ENCODE data around the gene GGA1. TPM values are rescaled to one million over a fixed set of nuclear protein-coding genes. Genes with fewer than 3 reads are reported as not detected.
"Not testable (repeated sequence)": the region's sequence is repeated elsewhere in the genome, so short reads cannot be mapped to it uniquely, and the experiment has no call there.

The GGA1 gene
- total RNA-seq, 2 donors from 2014 or later: 69.3 to 79.8 TPM

DNA sequence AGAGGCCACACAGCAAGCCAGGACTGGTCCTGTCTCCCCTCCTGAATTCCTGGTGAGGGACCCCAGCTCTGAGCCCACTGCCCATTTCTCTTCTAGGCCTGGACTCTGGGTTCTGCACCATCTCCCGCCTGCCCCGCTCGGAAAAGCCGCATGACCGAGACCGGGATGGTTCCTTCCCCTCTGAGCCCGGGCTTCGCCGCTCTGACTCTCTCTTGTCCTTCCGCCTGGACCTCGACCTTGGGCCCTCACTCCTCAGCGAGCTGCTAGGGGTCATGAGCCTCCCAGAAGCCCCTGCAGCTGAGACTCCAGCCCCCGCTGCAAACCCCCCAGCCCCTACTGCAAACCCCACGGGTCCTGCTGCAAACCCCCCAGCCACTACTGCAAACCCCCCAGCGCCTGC lies 40.6 kb upstream of the GGA1 start:
- no peak overlapping the region for H3K4me3 Mint-ChIP-seq
- H3K4me1 Mint-ChIP-seq: no peaks in the 10 kb centered on the region
- ATAC-seq (replicated peaks): no peak

DNA sequence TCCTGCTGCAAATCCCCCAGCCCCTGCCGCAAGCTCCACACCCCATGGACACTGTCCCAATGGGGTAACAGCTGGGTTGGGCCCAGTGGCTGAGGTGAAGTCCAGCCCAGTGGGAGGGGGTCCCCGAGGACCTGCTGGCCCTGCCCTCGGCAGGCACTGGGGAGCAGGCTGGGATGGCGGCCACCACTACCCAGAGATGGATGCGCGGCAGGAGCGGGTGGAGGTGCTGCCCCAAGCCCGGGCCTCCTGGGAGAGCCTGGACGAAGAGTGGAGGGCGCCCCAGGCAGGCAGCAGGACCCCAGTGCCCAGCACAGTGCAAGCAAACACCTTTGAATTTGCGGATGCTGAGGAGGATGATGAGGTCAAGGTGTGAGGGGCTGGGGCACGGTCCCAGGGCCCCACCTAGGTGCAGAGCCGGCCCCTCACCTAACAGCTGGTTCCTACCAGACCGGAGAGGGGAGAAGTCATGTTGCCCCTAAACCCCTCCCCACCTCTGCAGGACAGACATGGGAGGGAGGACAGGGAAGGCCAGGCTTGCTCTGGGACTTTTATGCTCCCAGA lies 40.1 kb upstream of the GGA1 start:
- no peak for ATAC-seq (replicated peaks)
- Mint-ChIP-seq H3K4me1 (no peaks in the 10 kb centered on the region), H3K4me3 (no peak overlapping the region), H3K27ac (no peak overlapping the region), H3K27me3 (peaks cover 8% of the 10 kb centered on the region), H3K36me3 (ENCODE audit: low read depth) (no peaks in the 10 kb centered on the region), H3K9me3 (no peaks in the 10 kb centered on the region)

More for the DNA sequence above, 40.6 kb upstream of the GGA1 start:
- Mint-ChIP-seq H3K27ac (no peak overlapping the region), H3K9me3 (no peaks in the 10 kb centered on the region), H3K36me3 (ENCODE audit: low read depth) (no peaks in the 10 kb centered on the region), H3K27me3 (peaks cover 13% of the 10 kb centered on the region)

DNA sequence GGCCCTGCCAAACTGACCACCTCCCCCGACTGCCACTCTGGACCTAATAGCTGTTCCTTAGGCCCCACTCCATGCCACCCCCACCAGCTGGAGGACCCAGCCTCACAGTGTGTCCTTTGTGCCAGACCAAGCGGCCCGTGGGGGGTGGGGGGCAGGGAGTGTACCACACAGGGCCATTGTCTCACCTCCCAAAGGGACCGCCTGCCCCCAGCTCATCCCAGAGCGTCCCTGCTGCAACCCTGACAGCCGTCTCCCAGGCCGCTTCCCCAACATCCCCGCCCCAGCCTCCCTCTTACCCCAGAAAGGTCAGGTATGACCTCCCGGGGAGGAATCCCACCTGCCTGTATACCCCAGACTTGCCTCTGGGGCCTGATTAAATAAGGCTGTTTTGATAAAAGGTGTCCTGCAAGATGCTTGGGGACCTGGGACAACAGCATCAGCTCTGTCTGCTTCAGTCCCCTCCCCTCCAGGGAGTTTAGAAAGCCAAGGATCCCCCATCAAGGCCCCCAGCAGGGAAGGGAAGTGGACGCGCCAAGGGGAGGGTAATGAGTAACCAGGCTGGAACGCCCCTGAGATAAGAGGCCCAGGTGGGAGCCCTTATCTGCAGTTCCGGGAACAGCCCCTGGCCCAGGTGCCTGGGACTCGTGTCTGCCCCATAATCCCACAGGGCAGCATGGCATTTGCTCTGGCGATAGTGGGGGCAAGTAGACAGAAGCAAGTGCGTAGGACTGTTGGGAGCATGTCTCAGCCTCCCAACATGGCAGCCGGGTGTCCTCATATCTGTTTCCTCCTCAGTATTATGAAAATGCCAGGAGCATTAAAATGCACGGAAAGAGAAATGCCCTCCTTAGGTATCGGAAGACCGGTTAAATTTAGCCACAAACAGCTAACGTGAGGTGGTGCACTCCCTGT lies 39.4 kb upstream of the GGA1 start:
- Mint-ChIP-seq H3K27ac (no peak overlapping the region), H3K36me3 (ENCODE audit: low read depth) (no peaks in the 10 kb centered on the region)

DNA sequence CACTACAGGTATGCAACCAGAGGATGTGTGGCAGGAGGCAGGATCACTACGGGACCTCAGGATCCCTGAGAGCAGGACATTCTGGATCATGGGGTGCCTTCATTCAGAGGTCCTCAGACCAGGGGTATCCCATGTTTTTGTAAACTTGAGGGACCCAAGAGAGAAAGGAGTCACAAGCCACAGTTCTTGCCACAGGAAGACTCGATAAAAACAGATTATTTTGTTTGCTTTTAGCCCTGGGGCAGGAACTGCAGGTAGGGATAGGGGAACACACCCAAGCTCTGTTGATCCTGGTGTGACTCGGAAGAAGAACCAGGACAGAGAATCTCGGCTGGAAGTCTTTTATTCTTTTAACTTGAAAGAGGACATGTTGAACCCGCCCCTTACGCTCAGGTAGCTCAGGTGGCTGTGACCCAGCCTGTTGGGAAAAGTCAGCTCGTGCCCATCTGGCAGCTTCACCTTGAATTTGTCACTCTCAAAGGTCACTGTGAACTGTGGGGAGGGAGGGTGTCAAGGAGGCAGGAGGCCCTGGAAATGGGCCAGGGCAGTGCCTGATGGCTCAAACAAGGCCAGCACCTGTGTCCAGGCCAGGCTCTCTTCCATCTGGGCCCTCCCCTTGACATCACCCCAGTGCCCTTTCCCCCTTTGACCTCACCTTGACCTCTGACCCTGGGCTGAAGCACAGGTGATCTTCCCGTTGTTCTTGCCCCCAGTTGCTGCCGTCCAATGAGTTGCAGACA lies 38.5 kb upstream of the GGA1 start:
- H3K9me3 Mint-ChIP-seq: no peaks in the 10 kb centered on the region
- peaks cover 3% of the 10 kb centered on the region for H3K27me3 Mint-ChIP-seq
- no peak overlapping the region for H3K4me3 Mint-ChIP-seq
- no peak for ATAC-seq (replicated peaks)
- no peaks in the 10 kb centered on the region for H3K4me1 Mint-ChIP-seq
- peak overlapping the region; percentile 50 for H3K27ac Mint-ChIP-seq
- H3K36me3 Mint-ChIP-seq (ENCODE audit: low read depth): no peaks in the 10 kb centered on the region

More for the DNA sequence above, 39.4 kb upstream of the GGA1 start:
- Mint-ChIP-seq H3K4me3 (no peak overlapping the region), H3K27me3 (peaks cover 3% of the 10 kb centered on the region), H3K4me1 (no peaks in the 10 kb centered on the region), H3K9me3 (no peaks in the 10 kb centered on the region)
- ATAC-seq (replicated peaks): no peak

DNA sequence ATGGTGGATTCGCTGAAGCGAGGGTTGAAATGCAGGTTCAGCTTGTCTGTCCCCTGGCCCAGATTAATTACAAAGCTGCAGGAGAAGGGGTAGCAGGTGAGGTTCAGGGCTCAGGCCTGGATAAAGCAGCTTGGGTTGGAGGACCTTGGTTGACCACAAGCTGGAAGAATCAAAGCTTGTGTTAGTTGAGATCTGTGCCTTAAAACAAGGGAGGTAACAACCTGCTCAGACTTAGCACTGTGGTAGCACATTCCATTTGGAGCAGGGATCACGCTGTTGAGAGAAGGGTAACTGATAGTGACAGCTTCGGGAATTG lies 38.0 kb upstream of the GGA1 start:
- H3K27ac Mint-ChIP-seq: peak overlapping the region; percentile 50
- no peaks in the 10 kb centered on the region for H3K9me3 Mint-ChIP-seq
- H3K36me3 Mint-ChIP-seq (ENCODE audit: low read depth): no peaks in the 10 kb centered on the region
- no peak overlapping the region for H3K4me3 Mint-ChIP-seq
- peaks cover 3% of the 10 kb centered on the region for H3K27me3 Mint-ChIP-seq
- no peaks in the 10 kb centered on the region for H3K4me1 Mint-ChIP-seq
- no peak for ATAC-seq (replicated peaks)

DNA sequence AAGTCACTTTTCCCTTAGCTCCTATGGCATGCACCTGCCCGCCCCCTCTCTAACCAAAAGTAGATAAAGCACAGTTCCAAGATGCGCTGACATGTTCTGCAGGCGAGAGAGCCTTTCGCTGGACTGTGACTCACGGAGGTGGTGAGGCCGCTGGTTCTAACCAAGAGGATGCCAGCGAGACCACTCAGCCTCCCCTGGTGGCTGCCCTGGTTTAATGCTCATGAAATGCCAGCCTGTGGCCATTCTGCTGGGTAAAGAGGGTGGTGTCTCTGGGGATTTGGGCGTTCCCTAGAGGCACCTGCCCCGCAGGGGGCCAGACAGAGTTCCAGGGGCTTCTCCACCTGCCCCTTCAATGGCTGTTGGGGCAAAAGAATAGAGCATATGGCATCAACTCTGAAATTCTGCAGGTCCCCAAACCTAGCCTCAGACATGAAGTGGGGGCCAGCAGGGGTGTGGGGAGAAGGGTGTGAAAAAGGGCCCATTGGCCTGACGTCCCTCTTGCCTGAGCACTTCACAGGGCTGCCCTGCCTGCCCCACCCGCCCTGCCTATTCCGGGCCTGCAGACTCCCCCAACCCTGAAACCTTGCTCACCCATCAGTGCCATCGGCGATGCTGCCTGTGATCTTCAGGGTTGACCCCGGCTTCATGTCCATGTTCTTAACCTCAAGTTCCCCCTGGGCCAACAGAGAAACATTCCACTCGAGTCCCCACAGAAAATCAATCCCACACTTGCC lies 37.2 kb upstream of the GGA1 start:
- no peak overlapping the region for H3K27ac Mint-ChIP-seq
- H3K9me3 Mint-ChIP-seq: no peaks in the 10 kb centered on the region
- no peaks in the 10 kb centered on the region for H3K36me3 Mint-ChIP-seq (ENCODE audit: low read depth)
- H3K4me1 Mint-ChIP-seq: no peaks in the 10 kb centered on the region
- no peak overlapping the region for H3K4me3 Mint-ChIP-seq
- no peak for ATAC-seq (replicated peaks)
- H3K27me3 Mint-ChIP-seq: no peaks in the 10 kb centered on the region

DNA sequence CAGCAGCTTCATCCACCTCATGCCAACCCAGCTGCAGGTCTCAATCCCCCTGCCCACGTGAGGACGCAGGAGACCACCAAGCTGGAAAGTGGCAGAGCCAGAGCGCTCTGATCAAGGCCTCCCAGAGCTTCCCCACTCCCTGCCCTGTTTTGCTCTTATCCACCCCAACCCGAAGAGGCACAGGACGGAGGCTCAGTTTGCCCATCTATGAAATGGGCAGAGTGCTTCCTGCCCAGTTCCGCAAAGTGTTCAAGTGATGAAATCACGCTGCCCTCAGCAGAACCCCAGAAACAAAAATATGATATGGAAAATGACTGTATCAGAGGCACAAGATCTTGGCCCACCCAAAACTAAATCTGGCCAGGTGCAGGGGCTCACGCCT lies 36.7 kb upstream of the GGA1 start:
- no peaks in the 10 kb centered on the region for H3K4me1 Mint-ChIP-seq
- H3K27ac Mint-ChIP-seq: no peak overlapping the region
- no peaks in the 10 kb centered on the region for H3K9me3 Mint-ChIP-seq
- no peaks in the 10 kb centered on the region for H3K27me3 Mint-ChIP-seq
- H3K4me3 Mint-ChIP-seq: no peak overlapping the region
- ATAC-seq (replicated peaks): no peak
- H3K36me3 Mint-ChIP-seq (ENCODE audit: low read depth): no peaks in the 10 kb centered on the region

DNA sequence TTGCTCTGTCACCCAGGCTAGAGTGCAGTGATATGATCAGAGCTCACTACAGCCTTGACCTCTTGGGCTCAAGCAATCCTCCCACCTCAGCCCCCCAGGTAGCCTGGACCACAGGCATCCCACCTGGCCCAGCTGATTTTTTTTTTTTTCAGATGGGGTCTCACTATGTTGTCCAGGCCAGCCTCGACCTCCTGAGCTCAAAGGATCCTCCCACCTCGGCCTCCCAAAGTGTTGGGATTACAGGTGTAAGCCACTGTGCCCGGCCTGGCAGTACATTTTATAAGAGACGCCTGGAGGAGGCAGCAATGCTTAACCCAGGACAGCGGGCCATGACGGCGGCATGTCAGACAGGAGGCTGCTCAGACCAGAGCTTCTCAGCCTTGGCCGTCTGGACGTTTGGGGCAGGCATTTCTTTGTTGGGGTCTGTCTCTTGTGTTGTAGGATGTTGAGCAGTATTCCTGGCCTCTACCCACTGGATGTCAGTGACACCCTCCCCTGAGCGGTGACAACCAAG lies 33.1 kb upstream of the GGA1 start:
- ATAC-seq (replicated peaks): no peak
- no peaks in the 10 kb centered on the region for H3K4me1 Mint-ChIP-seq
- H3K27me3 Mint-ChIP-seq: no peaks in the 10 kb centered on the region
- no peak overlapping the region for H3K4me3 Mint-ChIP-seq
- H3K36me3 Mint-ChIP-seq (ENCODE audit: low read depth): no peaks in the 10 kb centered on the region
- no peaks in the 10 kb centered on the region for H3K9me3 Mint-ChIP-seq
- no peak overlapping the region for H3K27ac Mint-ChIP-seq

DNA sequence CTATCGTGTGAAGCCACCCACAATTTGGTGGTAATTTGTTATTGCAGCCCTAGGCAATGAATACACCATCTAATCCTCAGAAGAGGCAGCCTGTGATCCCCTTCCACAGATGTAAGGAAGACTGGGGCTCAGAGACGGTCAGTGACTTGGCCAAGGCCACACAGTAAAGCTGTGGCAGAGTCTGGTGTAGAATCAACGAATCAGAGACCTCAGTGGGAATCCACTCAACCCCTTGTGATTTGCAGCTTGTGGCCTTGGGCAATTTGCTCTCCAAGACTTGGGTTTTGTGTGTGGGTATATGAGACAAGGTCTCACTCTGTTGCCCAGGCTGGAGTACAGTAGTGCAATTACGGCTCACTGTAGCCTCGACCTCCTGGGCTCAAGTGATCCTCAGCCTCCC lies 30.6 kb upstream of the GGA1 start:
- H3K4me1 Mint-ChIP-seq: no peaks in the 10 kb centered on the region
- H3K27ac Mint-ChIP-seq: no peak overlapping the region
- H3K4me3 Mint-ChIP-seq: no peak overlapping the region
- no peak for ATAC-seq (replicated peaks)
- no peaks in the 10 kb centered on the region for H3K36me3 Mint-ChIP-seq (ENCODE audit: low read depth)
- H3K27me3 Mint-ChIP-seq: no peaks in the 10 kb centered on the region
- H3K9me3 Mint-ChIP-seq: no peaks in the 10 kb centered on the region

DNA sequence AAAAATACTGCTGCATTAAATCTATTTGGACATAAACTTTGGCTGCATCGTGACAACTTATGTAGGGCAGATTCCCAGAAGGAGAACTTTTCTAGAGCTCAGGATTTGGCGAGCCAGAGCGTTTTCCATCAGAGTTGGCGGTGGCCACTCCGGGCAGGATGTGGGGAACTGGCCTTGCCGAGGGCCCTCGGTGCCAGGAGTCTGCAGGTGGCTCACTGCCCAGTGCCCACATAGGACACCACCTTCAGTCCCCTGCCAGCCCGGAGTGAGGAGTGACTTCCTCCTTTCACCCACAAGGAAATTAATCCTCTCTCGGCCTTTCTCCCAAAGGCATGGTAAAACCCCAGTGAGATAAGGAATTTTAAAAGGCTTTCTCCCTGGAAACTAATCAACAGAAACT lies 27.1 kb upstream of the GGA1 start:
- no peak for ATAC-seq (replicated peaks)
- Mint-ChIP-seq H3K4me1 (no peaks in the 10 kb centered on the region), H3K9me3 (no peaks in the 10 kb centered on the region), H3K27me3 (no peaks in the 10 kb centered on the region), H3K27ac (no peak overlapping the region), H3K4me3 (no peak overlapping the region), H3K36me3 (ENCODE audit: low read depth) (no peaks in the 10 kb centered on the region)

DNA sequence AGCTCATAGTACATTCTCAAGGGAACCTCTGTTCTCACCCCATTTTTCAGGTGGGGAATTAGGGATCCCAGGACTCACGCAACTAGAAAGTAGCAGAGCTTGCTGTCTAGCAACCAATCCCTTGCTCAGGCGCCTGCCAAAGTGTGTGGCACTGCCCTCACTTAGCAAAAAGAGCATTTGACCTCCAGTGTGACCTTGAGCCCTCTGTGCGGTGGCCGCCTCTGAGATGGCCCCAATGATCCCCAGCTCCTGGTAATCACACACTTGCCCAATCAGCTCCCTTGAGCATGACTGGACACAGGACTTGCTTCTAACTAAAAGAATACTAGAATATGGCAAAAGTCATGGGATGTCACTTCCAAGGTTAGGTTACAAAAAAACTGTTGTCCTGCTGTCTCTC lies 26.1 kb upstream of the GGA1 start:
- no peaks in the 10 kb centered on the region for H3K9me3 Mint-ChIP-seq
- H3K36me3 Mint-ChIP-seq (ENCODE audit: low read depth): no peaks in the 10 kb centered on the region
- no peak overlapping the region for H3K4me3 Mint-ChIP-seq
- H3K27ac Mint-ChIP-seq: no peak overlapping the region
- H3K4me1 Mint-ChIP-seq: no peaks in the 10 kb centered on the region
- no peaks in the 10 kb centered on the region for H3K27me3 Mint-ChIP-seq
- no peak for ATAC-seq (replicated peaks)

DNA sequence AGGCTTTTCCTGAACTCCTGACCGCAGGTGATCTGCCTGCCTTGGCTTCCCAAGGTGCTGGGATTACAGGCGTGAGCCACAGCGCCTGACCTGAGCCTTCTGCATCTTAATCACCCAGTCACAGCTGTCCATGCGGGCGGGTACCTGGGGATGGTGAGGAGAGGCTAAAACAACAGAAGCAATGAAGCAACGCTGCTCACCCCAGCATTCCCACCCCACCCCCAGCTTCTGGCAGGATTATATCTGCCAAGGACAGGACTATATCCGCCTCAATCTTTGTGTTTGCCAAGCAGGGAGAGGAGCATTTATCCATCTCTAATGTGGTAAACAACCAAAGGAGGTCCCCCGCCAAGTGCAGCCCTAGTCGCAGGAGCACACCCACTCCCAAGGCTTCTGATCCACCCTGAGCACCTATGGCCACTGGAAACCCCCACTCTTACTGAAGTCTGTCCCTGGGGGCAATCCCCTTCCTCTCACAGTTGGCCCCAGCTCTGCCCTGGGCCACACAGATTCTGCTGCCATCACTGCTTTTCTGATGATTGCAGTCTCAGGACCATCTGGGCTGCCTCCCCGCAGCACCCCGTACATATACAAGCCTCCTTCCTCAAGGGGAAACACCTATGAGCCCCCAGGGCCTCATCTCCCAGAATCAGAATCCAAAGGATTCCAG lies 20.0 kb upstream of the GGA1 start:
- peaks cover 11% of the 10 kb centered on the region for H3K4me1 Mint-ChIP-seq
- peak overlapping the region; percentile 66 for H3K27ac Mint-ChIP-seq
- H3K27me3 Mint-ChIP-seq: peaks cover 3% of the 10 kb centered on the region
- H3K36me3 Mint-ChIP-seq (ENCODE audit: low read depth): no peaks in the 10 kb centered on the region
- ATAC-seq (replicated peaks): no peak
- H3K9me3 Mint-ChIP-seq: no peaks in the 10 kb centered on the region
- no peak overlapping the region for H3K4me3 Mint-ChIP-seq

DNA sequence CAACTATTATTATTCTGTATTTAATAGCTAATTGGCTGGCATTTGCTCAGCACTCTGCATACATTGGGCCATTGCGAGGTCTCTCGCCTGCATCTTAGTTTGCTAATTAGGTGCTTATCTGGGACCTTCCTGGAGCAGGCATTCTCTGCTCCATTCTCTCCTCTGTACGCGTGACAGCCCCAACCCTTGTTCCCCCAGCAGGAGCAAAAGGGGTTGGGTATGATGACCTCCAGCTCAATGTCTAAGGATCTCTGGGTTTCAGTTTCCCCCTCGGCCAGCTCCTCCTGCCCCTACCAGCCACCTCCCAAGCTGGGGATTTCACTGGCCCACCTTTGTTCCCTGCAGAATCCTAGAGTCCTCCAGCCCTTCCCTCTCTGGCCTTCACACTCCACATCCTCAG lies 19.0 kb upstream of the GGA1 start:
- Mint-ChIP-seq H3K4me1 (peaks cover 11% of the 10 kb centered on the region), H3K27ac (no peak overlapping the region)
- no peak for ATAC-seq (replicated peaks)

DNA sequence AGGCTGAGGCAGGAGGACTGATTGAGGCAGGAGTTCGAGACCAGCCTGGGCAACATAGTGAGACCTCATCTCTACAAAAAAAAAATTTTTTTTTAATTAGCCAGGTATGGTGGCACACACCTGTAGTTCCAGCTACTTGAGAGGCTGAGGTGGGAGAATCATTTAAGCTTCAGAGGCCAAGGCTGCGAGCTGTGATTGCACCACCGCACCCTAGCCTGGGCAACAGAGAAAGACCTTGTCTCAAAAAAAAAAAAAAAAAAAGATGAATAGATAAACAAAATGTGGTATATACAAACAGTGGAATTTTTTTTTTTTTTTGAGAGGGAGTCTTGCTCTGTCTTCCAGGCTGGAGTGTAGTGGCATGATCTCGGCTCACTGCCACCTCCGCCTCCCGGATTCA lies 17.6 kb upstream of the GGA1 start:
- not testable (repeated sequence) for H3K27me3 Mint-ChIP-seq; H3K36me3 Mint-ChIP-seq (ENCODE audit: low read depth); H3K9me3 Mint-ChIP-seq; H3K4me3 Mint-ChIP-seq; H3K27ac Mint-ChIP-seq; ATAC-seq (replicated peaks)
- H3K4me1 Mint-ChIP-seq: peaks cover 11% of the 10 kb centered on the region

More for the DNA sequence above, 19.0 kb upstream of the GGA1 start:
- no peaks in the 10 kb centered on the region for H3K36me3 Mint-ChIP-seq (ENCODE audit: low read depth)
- no peaks in the 10 kb centered on the region for H3K9me3 Mint-ChIP-seq
- H3K4me3 Mint-ChIP-seq: no peak overlapping the region
- peaks cover 3% of the 10 kb centered on the region for H3K27me3 Mint-ChIP-seq

Data from activated T-helper 17 cell treated with anti-CD3 and anti-CD28 coated beads, Interleukin-2, amount 50 U/mL, for 72 hours (primary cell).